ENCODE measurements around the gene KDM8. TPM values are rescaled to one million over a fixed set of nuclear protein-coding genes. Genes with fewer than 3 reads are reported as not detected.

The KDM8 gene
- polyA plus RNA-seq, 1 of the 3 experiments (the other 2 are of a cell fraction) = 3.3 TPM

- H3F3A ChIP-seq (replicated peaks; ENCODE audit: insufficient read depth) = no peaks in the 10 kb centered on the region
- ChIA-PET CTCF (interaction anchor here (0.9 to 1.4 kb wide), 3 partner anchors 14 to 49 kb away, joined by 3 to 6 read pairs (median 3); no protein-coding TSS in a partner anchor), POLR2A (no interaction called here)
- H2AFZ ChIP-seq (ENCODE audit: low read depth) = no peak overlapping the region
- no peak overlapping the region for H3K4me2 ChIP-seq
- H3K36me3 ChIP-seq (replicated peaks in 1 of 2; ENCODE audit: control insufficient read depth in 1 of 2, insufficient read depth in 2 of 2, low read length in 1 of 2) = no peaks in the 10 kb centered on the region
- no peak overlapping the region for H3K4me3 ChIP-seq (ENCODE audit: low read depth in 2 of 2, low read length in 1 of 2)
- DNase-seq = peak; percentile 66
- H3K9me2 ChIP-seq = no peaks in the 10 kb centered on the region
- 30% methylated on average over 6 of the region's 6 CpGs for WGBS (ENCODE audit: low lambda C conversion rate)
- H3K79me2 ChIP-seq (ENCODE audit: insufficient read depth) = no peaks in the 10 kb centered on the region
- TF ChIP-seq REST (IDR thresholded peaks at IDR 0.05; ENCODE audit: low read depth, low read length) (no peak), USF2 (IDR thresholded peaks at IDR 0.05; ENCODE audit: borderline replicate concordance, low read depth, low read length) (no peak), EP300 (IDR thresholded peaks at IDR 0.05; ENCODE audit: borderline replicate concordance in 1 of 2, low read depth in 1 of 2, low read length in 1 of 2) (peak in 1 of 2 experiments; percentile 15; a peak in 1 of 4 replicates)
- no peaks in the 10 kb centered on the region for H4K20me1 ChIP-seq (ENCODE audit: insufficient read depth)
- no peak overlapping the region for H3K9ac ChIP-seq
- peak overlapping the region in 1 of 2 experiments; percentile 29; a peak in 1 of 4 replicates for H3K27ac ChIP-seq (ENCODE audit: low read depth in 2 of 2, low read length in 1 of 2)
- peaks cover 0 to 3% of the 10 kb centered on the region in 2 experiments; a peak in 1 of 4 replicates for H3K4me1 ChIP-seq (ENCODE audit: control insufficient read depth in 1 of 2, insufficient read depth in 2 of 2, low read depth in 1 of 2, low read length in 1 of 2)
- no peaks in the 10 kb centered on the region for H3K9me3 ChIP-seq
- no peaks in the 10 kb centered on the region; the same call in 1 of the 2 replicates for H3K27me3 ChIP-seq (ENCODE audit: insufficient read depth)
These were observed 8.1 kb upstream of the KDM8 start for GRCh38 chr16:27195076-27195741.

- WGBS (ENCODE audit: low lambda C conversion rate) = 60% methylated on average over 8 of the region's 9 CpGs
These were observed 7.3 kb upstream of the KDM8 start for GRCh38 chr16:27195941-27196595.

More at GRCh38 chr16:27195941-27196595, 7.3 kb upstream of the KDM8 start:
- no peaks in the 10 kb centered on the region; the same call in 1 of the 2 replicates for H3K27me3 ChIP-seq (ENCODE audit: insufficient read depth)
- no peaks in the 10 kb centered on the region for H3K9me3 ChIP-seq
- no peak overlapping the region for H3K27ac ChIP-seq (ENCODE audit: low read depth in 2 of 2, low read length in 1 of 2)
- H3K4me3 ChIP-seq (ENCODE audit: low read depth in 2 of 2, low read length in 1 of 2) = no peak overlapping the region
- H3K36me3 ChIP-seq (replicated peaks in 1 of 2; ENCODE audit: control insufficient read depth in 1 of 2, insufficient read depth in 2 of 2, low read length in 1 of 2) = no peaks in the 10 kb centered on the region
- H4K20me1 ChIP-seq (ENCODE audit: insufficient read depth) = no peaks in the 10 kb centered on the region
- ChIA-PET POLR2A (no interaction called here), CTCF (interaction anchor here (0.6 to 1.7 kb wide), 4 partner anchors 15 to 39 kb away, joined by 3 to 6 read pairs (median 4); no protein-coding TSS in a partner anchor)
- no peak overlapping the region for H2AFZ ChIP-seq (ENCODE audit: low read depth)
- no peak for DNase-seq
- no peak overlapping the region for H3K9ac ChIP-seq
- no peaks in the 10 kb centered on the region for H3K9me2 ChIP-seq
- no peak overlapping the region for H3K4me2 ChIP-seq
- H3K79me2 ChIP-seq (ENCODE audit: insufficient read depth) = no peaks in the 10 kb centered on the region
- H3F3A ChIP-seq (replicated peaks; ENCODE audit: insufficient read depth) = no peaks in the 10 kb centered on the region
- TF ChIP-seq CTCF (IDR thresholded peaks at IDR 0.05) = no peak
- no peak for TF ChIP-seq JUND (IDR thresholded peaks at IDR 0.05)
- no peak for TF ChIP-seq FOXM1 (IDR thresholded peaks at IDR 0.05; ENCODE audit: low read depth)
- TF ChIP-seq GATA2 (CRISPR knock-in tag; IDR thresholded peaks at IDR 0.05) = no peak
- no peak for TF ChIP-seq ZBTB33 (IDR thresholded peaks at IDR 0.05; ENCODE audit: borderline replicate concordance, low read depth)
- no peak for TF ChIP-seq MXI1 (IDR thresholded peaks at IDR 0.05; ENCODE audit: low read depth, low read length)
- TF ChIP-seq TCF12 (IDR thresholded peaks at IDR 0.05) = no peak
- no peak for TF ChIP-seq EZH2phosphoT487 (IDR thresholded peaks at IDR 0.05; ENCODE audit: borderline replicate concordance, low read depth)
- no peak for TF ChIP-seq RFX5 (IDR thresholded peaks at IDR 0.05; ENCODE audit: low read length)
- TF ChIP-seq CHD2 (IDR thresholded peaks at IDR 0.05; ENCODE audit: low read length, partially characterized antibody) = no peak
- TF ChIP-seq TEAD4 (IDR thresholded peaks at IDR 0.05; ENCODE audit: borderline replicate concordance, insufficient read depth) = no peak
- TF ChIP-seq POLR2AphosphoS5 (IDR thresholded peaks at IDR 0.05; ENCODE audit: low read depth, low read length) = no peak
- no peak for TF ChIP-seq MAX (IDR thresholded peaks at IDR 0.05; ENCODE audit: low read depth)
- no peak for TF ChIP-seq SMC3 (IDR thresholded peaks at IDR 0.05; ENCODE audit: low read depth, low read length)
- H3K4me1 ChIP-seq (ENCODE audit: control insufficient read depth in 1 of 2, insufficient read depth in 2 of 2, low read depth in 1 of 2, low read length in 1 of 2) = peaks cover 0 to 3% of the 10 kb centered on the region in 2 experiments; a peak in 1 of 4 replicates
